Measurements from ENCODE around the gene TFAP2A.
A peak's percentile ranks its signal among the peaks of the same experiment; 100 is the strongest.

Gene TFAP2A

GRCh38 chr6:10389739-10390494, 25.0 kb downstream of the TFAP2A start:
- no peaks in the 10 kb centered on the region for H3K4me1 Mint-ChIP-seq (ENCODE audit: low read depth)
- no peak overlapping the region for H3K27ac Mint-ChIP-seq
- peaks cover 15% of the 10 kb centered on the region for H3K9me3 Mint-ChIP-seq
- H3K27me3 Mint-ChIP-seq = peaks cover 97% of the 10 kb centered on the region
- peak overlapping the region; percentile 21 for H3K4me3 Mint-ChIP-seq
- H3K36me3 Mint-ChIP-seq (ENCODE audit: low read depth) = peaks cover 28% of the 10 kb centered on the region

GRCh38 chr6:10386756-10387654, 27.9 kb downstream of the TFAP2A start:
- H3K4me3 Mint-ChIP-seq = no peak overlapping the region
- peaks cover 95% of the 10 kb centered on the region for H3K27me3 Mint-ChIP-seq
- H3K27ac Mint-ChIP-seq = no peak overlapping the region
- H3K9me3 Mint-ChIP-seq = peaks cover 17% of the 10 kb centered on the region
- H3K36me3 Mint-ChIP-seq (ENCODE audit: low read depth) = peaks cover 29% of the 10 kb centered on the region
- H3K4me1 Mint-ChIP-seq (ENCODE audit: low read depth) = peaks cover 9% of the 10 kb centered on the region

GRCh38 chr6:10386220-10386619, 28.7 kb downstream of the TFAP2A start:
- Mint-ChIP-seq H3K27ac (no peak overlapping the region), H3K36me3 (ENCODE audit: low read depth) (peaks cover 25% of the 10 kb centered on the region)

GRCh38 chr6:10385524-10386132, 29.2 kb downstream of the TFAP2A start:
- Mint-ChIP-seq H3K27ac (no peak overlapping the region), H3K27me3 (peaks cover 92% of the 10 kb centered on the region), H3K4me3 (no peak overlapping the region), H3K4me1 (ENCODE audit: low read depth) (peaks cover 9% of the 10 kb centered on the region), H3K9me3 (peaks cover 17% of the 10 kb centered on the region), H3K36me3 (ENCODE audit: low read depth) (peaks cover 25% of the 10 kb centered on the region)

More at GRCh38 chr6:10386220-10386619, 28.7 kb downstream of the TFAP2A start:
- Mint-ChIP-seq H3K4me3 (no peak overlapping the region), H3K27me3 (peaks cover 92% of the 10 kb centered on the region), H3K9me3 (peaks cover 17% of the 10 kb centered on the region), H3K4me1 (ENCODE audit: low read depth) (peaks cover 9% of the 10 kb centered on the region)

GRCh38 chr6:10384610-10385523, 30.0 kb downstream of the TFAP2A start:
- Mint-ChIP-seq H3K4me3 (no peak overlapping the region), H3K36me3 (ENCODE audit: low read depth) (peaks cover 22% of the 10 kb centered on the region), H3K27ac (peak overlapping the region; percentile 37), H3K4me1 (ENCODE audit: low read depth) (peaks cover 9% of the 10 kb centered on the region), H3K9me3 (peaks cover 15% of the 10 kb centered on the region), H3K27me3 (peaks cover 87% of the 10 kb centered on the region)

GRCh38 chr6:10384091-10384609, 30.7 kb downstream of the TFAP2A start:
- H3K36me3 Mint-ChIP-seq (ENCODE audit: low read depth) = peaks cover 16% of the 10 kb centered on the region
- no peak overlapping the region for H3K4me3 Mint-ChIP-seq
- peaks cover 9% of the 10 kb centered on the region for H3K4me1 Mint-ChIP-seq (ENCODE audit: low read depth)
- H3K27ac Mint-ChIP-seq = peak overlapping the region; percentile 37
- H3K9me3 Mint-ChIP-seq = peaks cover 12% of the 10 kb centered on the region
- H3K27me3 Mint-ChIP-seq = peaks cover 80% of the 10 kb centered on the region

- Mint-ChIP-seq H3K9me3 (peaks cover 10% of the 10 kb centered on the region), H3K27me3 (peaks cover 76% of the 10 kb centered on the region), H3K4me1 (ENCODE audit: low read depth) (peaks cover 9% of the 10 kb centered on the region), H3K36me3 (ENCODE audit: low read depth) (peaks cover 15% of the 10 kb centered on the region), H3K27ac (no peak overlapping the region), H3K4me3 (no peak overlapping the region)
These were observed 31.4 kb downstream of the TFAP2A start for GRCh38 chr6:10383331-10384090.

GRCh38 chr6:10382728-10383330, 32.0 kb downstream of the TFAP2A start:
- Mint-ChIP-seq H3K27ac (no peak overlapping the region), H3K27me3 (peaks cover 77% of the 10 kb centered on the region), H3K4me1 (ENCODE audit: low read depth) (peaks cover 9% of the 10 kb centered on the region), H3K9me3 (peaks cover 8% of the 10 kb centered on the region), H3K36me3 (ENCODE audit: low read depth) (peaks cover 15% of the 10 kb centered on the region), H3K4me3 (peak overlapping the region; percentile 19)

- Mint-ChIP-seq H3K4me3 (no peak overlapping the region), H3K27ac (no peak overlapping the region), H3K9me3 (peaks cover 8% of the 10 kb centered on the region), H3K36me3 (ENCODE audit: low read depth) (peaks cover 15% of the 10 kb centered on the region), H3K27me3 (peaks cover 77% of the 10 kb centered on the region), H3K4me1 (ENCODE audit: low read depth) (peaks cover 9% of the 10 kb centered on the region)
These were observed 32.6 kb downstream of the TFAP2A start for GRCh38 chr6:10382322-10382721.

- Mint-ChIP-seq H3K4me3 (no peak overlapping the region), H3K9me3 (peaks cover 8% of the 10 kb centered on the region), H3K27me3 (peaks cover 75% of the 10 kb centered on the region), H3K36me3 (ENCODE audit: low read depth) (peaks cover 15% of the 10 kb centered on the region), H3K4me1 (ENCODE audit: low read depth) (peaks cover 9% of the 10 kb centered on the region), H3K27ac (no peak overlapping the region)
These were observed 33.1 kb downstream of the TFAP2A start for GRCh38 chr6:10381830-10382208.

- Mint-ChIP-seq H3K36me3 (ENCODE audit: low read depth) (peaks cover 15% of the 10 kb centered on the region), H3K27me3 (peaks cover 71% of the 10 kb centered on the region), H3K27ac (no peak overlapping the region), H3K4me3 (no peak overlapping the region), H3K9me3 (peaks cover 8% of the 10 kb centered on the region), H3K4me1 (ENCODE audit: low read depth) (peaks cover 9% of the 10 kb centered on the region)
These were observed 33.6 kb downstream of the TFAP2A start for GRCh38 chr6:10381133-10381829.

- no peak overlapping the region for H3K4me3 Mint-ChIP-seq
- no peaks in the 10 kb centered on the region for H3K9me3 Mint-ChIP-seq
- H3K27me3 Mint-ChIP-seq = peaks cover 31% of the 10 kb centered on the region
These were observed 39.4 kb downstream of the TFAP2A start for GRCh38 chr6:10375391-10375969.

More at GRCh38 chr6:10375391-10375969, 39.4 kb downstream of the TFAP2A start:
- H3K27ac Mint-ChIP-seq = no peak overlapping the region
- no peaks in the 10 kb centered on the region for H3K4me1 Mint-ChIP-seq (ENCODE audit: low read depth)
- H3K36me3 Mint-ChIP-seq (ENCODE audit: low read depth) = no peaks in the 10 kb centered on the region
